Fibroblast of villous mesenchyme (primary cell): ENCODE results near the gene TRIP11. TPM values are rescaled to one million over a fixed set of nuclear protein-coding genes. Genes with fewer than 3 reads are reported as not detected.

ENCODE experiments used
- DNase-seq: peaks from one replicate; pipeline ENCODE4 v3.0.0-alpha.2; 2010; ENCODE audit warnings: low read depth
- H3K4me3 ChIP-seq: 2 replicates; pipeline ENCODE4 v1.5.1; 2011; ENCODE audit warnings: low read depth, mild to moderate bottlenecking, low read length
- total RNA-seq: library from RNA; depleted of rRNA; stranded (reverse); fragments of >200 nt; gene quantifications from 2 replicates; pipeline ENCODE4 v1.2.3, GENCODE V29; 2012
- TF ChIP-seq, protein P1 (sequence below): IDR thresholded peaks from 2 replicates; pipeline ENCODE4 v1.5.1; 2012; ENCODE audit warnings: low read depth, mild to moderate bottlenecking, low read length; ENCODE audit not compliant: insufficient read depth

The TRIP11 gene
- total RNA-seq, 1 donor: 45.3 TPM

DNA sequence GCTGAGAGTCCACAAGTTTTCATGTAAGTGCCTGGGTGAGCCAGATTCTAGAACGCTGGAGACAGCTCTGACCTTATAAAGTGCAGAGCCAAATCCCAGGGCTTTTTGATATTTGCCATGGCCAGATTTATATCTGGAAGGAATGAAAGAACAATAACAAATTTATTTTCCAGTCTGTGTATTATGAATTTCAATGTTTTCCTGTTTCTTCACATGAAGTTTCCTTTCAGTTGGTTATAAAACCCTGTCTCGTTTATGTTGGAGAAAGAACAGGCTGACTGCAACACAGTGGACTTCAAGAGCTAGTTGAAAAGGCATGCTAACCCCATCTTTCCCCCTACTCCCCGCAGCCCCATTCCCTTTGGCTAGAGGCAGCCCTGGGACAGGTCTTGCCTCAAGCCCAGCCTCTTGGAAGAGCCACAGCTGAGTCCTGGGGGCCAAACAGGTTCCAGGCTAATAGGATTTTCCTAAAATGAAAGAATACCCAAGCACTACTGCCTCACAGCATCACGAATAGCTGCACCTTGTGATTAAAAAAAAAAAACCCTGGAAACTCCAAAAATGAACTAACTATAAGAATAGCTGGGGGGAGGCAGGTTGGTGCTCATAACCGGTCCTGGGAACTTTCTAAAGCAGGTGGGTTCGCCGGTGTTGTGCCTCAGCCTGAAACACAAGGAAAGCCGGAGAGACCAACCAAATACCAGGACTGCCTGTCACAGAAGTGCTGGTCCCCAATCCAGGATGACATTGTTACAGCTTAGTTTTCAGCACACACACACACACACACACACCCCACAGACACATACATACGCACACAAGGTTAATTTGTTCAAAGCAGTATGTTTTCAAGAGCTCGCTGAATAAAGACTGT, 93.9 kb downstream of the TRIP11 start:
- TF ChIP-seq, protein P1, sequence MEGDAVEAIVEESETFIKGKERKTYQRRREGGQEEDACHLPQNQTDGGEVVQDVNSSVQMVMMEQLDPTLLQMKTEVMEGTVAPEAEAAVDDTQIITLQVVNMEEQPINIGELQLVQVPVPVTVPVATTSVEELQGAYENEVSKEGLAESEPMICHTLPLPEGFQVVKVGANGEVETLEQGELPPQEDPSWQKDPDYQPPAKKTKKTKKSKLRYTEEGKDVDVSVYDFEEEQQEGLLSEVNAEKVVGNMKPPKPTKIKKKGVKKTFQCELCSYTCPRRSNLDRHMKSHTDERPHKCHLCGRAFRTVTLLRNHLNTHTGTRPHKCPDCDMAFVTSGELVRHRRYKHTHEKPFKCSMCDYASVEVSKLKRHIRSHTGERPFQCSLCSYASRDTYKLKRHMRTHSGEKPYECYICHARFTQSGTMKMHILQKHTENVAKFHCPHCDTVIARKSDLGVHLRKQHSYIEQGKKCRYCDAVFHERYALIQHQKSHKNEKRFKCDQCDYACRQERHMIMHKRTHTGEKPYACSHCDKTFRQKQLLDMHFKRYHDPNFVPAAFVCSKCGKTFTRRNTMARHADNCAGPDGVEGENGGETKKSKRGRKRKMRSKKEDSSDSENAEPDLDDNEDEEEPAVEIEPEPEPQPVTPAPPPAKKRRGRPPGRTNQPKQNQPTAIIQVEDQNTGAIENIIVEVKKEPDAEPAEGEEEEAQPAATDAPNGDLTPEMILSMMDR: no peak
- peak; percentile 55 for DNase-seq

DNA sequence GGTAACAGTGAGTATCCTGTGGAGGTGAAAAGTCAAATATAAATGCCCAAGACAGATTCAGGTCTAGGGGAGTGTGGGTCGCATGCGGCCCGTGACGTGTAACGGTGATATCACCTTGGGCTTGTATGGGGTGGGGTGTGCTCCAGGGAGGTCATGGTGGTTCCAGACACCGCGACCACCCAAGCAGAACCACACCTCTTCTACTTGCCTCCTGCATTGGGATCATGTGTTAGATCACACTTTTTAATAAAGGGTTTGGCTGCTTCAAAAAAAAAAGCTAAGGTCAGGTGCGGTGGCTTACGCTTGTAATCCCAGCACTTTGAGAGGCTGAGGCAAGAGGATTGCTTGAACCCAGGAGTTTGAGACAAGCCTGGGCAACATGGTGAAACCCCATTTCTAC, 96.9 kb downstream of the TRIP11 start:
- no peak for DNase-seq
- TF ChIP-seq, protein P1: no peak
- no peak overlapping the region for H3K4me3 ChIP-seq

More for the DNA sequence above, 93.9 kb downstream of the TRIP11 start:
- H3K4me3 ChIP-seq: peak overlapping the region; percentile 72

DNA sequence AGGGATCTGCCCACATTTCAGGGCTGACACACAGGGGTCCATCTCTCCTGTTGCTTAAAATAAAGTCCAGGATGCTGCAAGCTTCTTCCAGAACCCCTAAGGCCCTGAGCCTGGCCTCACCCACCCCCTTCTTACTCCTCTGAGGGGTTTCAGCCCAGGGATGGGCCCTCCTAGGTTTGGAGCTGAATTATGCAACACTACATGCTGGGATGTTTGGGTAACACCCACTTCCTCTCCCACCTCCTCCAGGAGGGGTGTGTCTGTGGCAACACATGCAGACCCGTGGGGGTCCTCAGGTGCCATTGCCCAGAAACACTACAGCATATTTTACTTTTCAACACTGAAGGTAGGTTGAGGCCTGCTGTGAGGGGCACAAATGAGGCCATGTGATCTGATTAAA, 97.7 kb downstream of the TRIP11 start:
- TF ChIP-seq, protein P1: no peak
- DNase-seq: no peak
- H3K4me3 ChIP-seq: no peak overlapping the region

DNA sequence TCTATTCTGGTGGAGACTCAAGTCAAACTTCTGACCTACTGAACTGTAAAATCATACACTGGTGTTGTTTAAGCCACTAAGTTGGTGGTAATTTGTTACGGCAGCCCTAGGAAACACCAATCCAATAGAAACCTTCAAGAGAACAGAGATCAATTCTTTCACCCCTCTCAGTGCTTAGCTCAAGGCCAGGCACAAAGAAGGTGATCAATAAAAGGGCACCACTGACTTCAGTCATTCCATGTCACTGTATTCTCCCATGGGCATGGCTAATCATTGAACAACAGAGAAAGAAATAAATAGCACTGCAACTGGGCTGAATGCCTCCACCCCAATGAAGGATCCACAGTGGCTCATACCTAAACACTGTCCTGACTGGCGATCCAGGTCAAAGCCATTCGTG, 99.7 kb downstream of the TRIP11 start:
- H3K4me3 ChIP-seq: no peak overlapping the region
- TF ChIP-seq, protein P1: no peak
- DNase-seq: no peak

DNA sequence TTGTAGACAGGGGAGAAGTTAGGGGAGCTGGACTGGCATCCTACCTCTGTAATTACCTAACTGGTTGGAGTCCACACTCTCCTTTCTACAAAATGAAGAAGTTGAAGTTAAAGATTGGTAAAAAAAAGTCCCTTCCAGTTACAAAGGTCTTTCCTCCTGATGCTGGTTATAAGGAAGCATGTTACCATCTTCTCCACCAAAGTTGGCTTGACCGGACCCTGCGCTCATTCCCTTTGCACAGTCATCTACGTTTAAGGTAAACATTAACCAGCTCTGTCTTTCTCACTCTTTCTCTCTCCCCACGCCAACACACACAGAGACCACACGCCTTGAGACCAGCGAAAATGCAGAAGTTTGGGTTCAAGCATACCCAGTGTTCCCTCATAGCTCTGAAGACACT, 104.3 kb downstream of the TRIP11 start:
- no peak for DNase-seq
- TF ChIP-seq, protein P1: no peak
- no peak overlapping the region for H3K4me3 ChIP-seq

DNA sequence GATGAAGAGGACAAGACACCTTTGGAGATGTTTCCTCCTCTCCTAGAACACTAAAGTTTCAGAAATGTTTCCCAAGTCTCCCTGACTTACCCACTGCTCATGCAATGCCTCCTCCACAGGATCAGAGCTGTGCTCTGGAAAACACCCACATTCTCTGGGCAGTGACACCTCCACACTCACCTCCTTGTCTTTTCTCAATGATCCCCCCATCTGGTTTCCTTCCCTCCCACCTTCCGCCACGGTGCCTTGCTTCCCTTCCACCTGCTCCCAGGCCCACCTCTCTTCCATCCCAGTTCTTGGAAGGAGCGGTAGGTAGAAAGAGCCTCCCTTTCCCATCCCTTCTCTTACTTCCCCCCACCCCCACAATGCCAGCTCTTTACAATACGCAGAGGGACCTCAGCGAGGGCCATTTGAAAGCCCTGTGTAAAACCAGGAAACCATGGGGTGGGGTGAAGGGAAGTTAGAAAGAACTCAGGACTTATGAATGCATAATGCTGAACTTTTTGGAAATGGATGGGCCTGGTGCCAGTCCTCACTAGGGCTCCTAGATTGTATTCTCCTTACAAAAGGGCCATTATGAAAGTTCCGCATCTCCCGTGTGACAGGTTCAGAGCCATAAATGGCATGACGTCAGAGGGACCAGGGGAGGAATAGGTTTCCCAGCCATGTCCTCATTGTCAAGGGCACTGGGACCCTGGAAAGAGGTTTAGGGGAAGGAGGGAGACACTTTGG, 105.1 kb downstream of the TRIP11 start:
- DNase-seq: no peak
- TF ChIP-seq, protein P1: no peak

More for the DNA sequence above, 105.1 kb downstream of the TRIP11 start:
- no peak overlapping the region for H3K4me3 ChIP-seq
